ENCODE results near the gene SBNO2.

Gene SBNO2

DNA sequence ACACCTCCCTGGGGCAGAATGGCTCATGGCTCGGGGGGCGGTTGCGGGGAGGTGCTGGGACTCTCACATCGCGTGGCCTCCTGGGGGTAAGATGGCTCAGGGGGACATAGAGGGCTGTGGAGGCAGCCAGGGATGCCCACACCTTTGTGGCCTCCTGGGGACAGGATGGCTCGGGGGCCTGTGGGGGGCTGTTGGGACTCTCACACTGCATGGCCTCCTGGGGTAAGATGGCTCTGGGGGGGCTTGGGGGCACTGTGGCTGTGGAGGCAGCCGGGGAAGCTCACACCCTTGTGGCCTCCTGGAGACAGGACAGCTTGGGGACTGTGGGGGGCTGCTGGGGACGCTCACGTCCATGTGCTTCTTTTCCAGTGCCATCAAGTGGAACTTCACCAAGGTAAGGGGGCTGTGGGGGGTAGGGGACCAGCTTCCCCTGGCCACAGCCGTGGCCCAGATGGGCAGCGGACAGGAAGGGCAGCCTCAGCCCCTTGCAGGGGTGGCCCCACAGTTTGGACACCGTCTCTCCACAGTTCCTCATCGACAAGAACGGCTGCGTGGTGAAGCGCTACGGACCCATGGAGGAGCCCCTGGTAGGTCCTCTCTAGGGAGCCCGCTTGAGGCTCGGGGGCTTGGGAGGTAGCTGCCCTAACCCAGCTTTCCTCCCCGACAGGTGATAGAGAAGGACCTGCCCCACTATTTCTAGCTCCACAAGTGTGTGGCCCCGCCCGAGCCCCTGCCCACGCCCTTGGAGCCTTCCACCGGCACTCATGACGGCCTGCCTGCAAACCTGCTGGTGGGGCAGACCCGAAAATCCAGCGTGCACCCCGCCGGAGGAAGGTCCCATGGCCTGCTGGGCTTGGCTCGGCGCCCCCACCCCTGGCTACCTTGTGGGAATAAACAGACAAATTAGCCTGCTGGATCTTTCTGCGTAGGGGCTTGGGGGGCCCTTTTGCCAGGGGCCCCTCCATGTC, 67.9 kb downstream of the SBNO2 start:
- DNase-seq (ENCODE audit: low read depth): no peak

- DNase-seq (ENCODE audit: low read depth): no peak
Measured at GRCh38 chr19:1105008-1105872, 68.8 kb downstream of the SBNO2 start.

- peak; percentile 67 for DNase-seq (ENCODE audit: low read depth)
Measured at GRCh38 chr19:1104311-1105007, 69.6 kb downstream of the SBNO2 start.

- peak; percentile 99 for DNase-seq (ENCODE audit: low read depth)
Measured at GRCh38 chr19:1103708-1104310, 70.3 kb downstream of the SBNO2 start, which contains the start of gene GPX4. Gene GPX4 (plus strand): TSS chr19:1103994. CDS start chr19:1104044, 50 bp downstream.

GRCh38 chr19:1103132-1103707, 70.8 kb downstream of the SBNO2 start:
- no peak for DNase-seq (ENCODE audit: low read depth)

DNA sequence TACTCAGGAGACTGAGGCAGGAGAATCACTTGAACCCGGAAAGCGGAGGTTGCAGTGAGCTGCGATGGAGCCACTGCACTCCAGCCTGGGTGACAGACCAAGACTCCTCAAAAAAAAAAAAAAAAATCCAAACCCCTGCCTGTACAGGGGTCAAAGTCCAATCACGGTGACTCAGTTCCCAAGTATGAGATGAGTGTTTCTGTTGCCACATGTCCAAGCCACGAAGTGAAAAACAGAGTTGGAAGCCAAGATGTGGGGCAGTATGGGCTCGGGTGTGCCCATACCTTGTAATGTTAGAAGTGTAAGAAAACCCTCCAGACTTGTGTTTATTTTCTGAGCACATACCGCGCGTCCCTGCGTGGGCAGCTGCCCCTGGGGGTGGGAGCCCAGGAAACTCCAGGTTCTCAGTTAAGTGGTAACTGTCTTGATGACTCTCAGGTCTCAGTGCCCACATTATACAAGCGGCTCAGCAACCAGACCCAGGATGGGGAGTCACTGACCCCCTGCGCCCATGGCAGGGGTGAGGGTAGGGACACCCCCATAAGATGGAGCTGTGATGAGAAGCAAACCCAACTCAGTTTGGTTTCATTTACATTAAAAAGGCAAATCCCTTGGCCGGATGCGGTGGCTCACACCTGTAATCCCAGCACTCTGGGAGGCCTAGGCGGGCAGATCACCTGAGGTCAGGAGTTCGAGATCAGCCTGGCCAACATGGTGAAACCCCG, 71.5 kb downstream of the SBNO2 start:
- no peak for DNase-seq (ENCODE audit: low read depth)

DNA sequence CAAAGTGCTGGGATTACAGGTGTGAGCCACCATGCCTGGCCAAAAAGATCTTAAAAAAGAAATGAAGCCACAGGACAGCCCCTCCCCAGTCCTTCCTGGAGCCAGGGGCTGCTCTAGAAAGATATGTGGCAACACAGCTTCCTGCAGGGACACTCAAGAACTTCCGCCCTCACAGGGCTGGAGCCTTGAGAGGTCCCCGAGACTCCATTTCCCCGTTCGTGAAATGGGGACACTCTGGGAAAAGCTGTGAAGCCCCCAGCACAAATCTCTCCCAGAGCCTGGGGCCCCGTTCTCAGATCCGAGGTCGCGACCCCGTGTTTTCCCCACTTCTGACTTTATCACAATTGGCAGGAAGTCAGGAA, 72.8 kb downstream of the SBNO2 start:
- DNase-seq (ENCODE audit: low read depth): no peak

DNA sequence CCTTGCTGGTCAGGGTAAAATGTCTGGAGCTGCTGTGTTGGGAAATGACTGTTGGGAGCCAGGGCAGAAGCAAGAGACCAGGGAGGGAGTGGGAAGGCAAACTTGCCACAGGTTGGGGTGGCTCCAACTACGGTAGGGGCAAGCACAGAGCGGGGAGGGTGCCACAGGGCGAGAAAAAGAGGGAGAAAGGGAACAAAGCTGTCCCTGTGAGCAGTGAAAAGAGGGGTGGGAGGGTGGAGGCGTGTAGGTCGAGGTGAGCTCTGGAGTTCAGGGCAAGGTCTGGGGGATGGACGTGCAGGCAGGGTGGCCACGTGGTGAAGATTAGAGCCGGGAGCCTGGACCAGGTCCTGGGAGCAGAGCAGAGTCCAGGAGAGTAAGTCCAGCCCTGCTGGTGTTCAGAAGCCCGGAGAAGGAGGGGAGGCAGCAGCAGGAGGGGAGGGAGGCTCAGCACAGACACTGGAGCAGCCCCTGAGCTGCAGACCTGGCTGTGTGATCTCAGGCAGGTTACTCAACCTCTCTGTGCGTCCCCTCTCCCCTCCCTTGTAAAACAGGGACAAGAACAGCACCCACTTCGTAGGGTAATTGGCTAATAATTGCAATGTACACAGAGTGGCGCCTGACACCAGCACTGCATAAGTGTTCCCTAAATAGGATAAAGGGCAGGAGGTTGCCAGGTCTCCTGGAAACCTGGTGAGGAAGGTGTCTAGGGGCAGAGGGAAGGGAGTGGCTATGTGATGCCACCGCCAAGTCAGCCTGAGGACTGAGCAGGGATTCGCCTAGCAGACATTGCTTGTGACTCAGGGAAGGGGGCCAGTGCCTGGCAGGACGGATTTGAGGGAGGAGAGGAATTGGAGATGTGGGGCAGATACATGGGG, 75.7 kb downstream of the SBNO2 start:
- no peak for DNase-seq (ENCODE audit: low read depth)

- no peak for DNase-seq (ENCODE audit: low read depth)
Measured at GRCh38 chr19:1097810-1098176, 76.3 kb downstream of the SBNO2 start.

DNA sequence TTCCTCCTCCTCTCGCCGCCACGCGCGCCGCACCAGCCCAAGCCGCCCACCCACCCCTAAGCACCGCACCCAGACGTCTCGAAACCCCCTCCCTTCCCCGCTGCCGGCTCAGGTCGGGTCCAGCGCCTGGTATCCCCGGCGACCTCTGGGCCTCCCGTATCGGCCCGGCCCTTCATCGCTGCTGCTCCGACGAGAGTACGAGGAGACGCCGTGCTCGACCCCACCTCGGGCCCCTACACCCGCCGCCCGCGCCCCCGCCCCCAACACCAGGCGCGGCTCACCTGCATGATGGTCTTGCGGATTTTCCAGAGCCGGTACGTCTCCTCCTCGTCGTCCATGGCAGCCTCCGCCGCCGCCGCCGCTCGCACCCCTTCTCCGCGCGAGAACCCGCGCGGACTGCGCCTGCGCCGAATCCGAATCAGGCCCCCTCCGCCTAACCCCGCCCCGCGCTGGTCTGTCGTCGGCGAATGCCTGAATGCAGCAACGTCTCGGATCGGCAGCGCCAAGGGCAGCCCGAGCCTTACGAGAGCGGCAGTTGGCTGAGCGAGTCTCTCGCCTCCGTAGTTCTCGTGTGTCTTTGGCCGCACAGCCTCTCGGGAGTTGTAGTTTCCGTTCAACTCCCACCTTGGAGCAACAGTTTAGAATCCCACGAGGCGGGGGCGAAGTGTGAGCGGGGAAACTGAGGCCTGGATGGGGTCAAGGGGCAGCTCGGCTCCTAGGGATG, 78.9 kb downstream of the SBNO2 start, which contains the start of gene POLR2E:
TSS of gene POLR2E (minus strand) at position 398 of the 724 bp plus-strand sequence. CDS start at position 338, 60 bp downstream.
- peak; percentile 98 for DNase-seq (ENCODE audit: low read depth)

DNA sequence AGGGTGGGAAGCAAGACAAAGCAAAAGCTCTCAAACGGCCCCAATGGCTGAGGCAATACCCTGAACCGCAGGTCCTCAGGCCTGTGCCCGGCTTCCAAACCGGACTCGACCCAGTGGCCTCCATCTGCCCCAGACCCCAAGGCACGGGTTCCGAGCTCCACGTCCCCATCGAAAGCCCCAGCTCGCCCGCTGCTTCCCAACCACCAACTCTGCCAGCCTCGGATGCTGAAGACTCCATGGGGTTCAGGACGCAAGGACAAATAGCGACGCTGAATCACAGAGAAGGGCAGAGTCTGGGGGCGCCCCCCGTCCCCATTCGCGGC, 79.5 kb downstream of the SBNO2 start:
- DNase-seq (ENCODE audit: low read depth): no peak

DNA sequence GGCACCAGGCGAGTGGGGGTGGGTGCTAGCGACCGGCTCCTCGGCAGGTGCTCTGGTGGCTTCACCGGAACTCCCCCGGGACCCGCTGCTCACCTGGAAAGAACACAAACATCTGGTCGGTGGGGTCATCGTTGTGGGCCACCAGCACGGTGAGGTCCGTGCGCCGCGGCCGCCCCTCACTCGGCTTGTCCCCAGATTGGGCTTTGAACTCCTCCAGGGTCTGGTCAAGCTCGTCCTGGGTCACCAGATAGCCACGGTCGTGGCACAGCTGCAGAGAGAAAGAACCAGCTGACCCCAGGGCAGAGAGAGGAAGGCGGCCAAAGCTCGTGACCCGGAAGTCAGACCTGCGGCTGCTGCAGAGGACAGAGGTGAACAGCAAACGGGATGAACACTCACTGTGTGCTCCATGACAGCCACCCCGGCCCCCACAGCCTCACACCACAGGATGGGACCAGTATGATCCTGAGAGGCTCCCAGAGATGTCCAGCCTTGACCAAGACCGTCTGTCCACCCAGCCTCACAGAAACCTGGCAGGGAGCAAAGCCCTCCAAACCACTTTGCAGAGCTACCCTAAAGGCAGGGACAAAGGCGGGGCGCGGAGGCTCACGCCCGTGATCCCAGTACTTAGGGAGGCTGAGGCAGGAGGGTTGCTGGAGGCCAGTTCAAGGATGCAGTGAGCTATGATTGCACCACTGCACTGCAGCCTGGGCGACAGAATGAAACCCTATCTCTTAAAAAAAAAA, 80.1 kb downstream of the SBNO2 start:
- no peak for DNase-seq (ENCODE audit: low read depth)

GRCh38 chr19:1093330-1093729, 80.7 kb downstream of the SBNO2 start:
- no peak for DNase-seq (ENCODE audit: low read depth)

DNA sequence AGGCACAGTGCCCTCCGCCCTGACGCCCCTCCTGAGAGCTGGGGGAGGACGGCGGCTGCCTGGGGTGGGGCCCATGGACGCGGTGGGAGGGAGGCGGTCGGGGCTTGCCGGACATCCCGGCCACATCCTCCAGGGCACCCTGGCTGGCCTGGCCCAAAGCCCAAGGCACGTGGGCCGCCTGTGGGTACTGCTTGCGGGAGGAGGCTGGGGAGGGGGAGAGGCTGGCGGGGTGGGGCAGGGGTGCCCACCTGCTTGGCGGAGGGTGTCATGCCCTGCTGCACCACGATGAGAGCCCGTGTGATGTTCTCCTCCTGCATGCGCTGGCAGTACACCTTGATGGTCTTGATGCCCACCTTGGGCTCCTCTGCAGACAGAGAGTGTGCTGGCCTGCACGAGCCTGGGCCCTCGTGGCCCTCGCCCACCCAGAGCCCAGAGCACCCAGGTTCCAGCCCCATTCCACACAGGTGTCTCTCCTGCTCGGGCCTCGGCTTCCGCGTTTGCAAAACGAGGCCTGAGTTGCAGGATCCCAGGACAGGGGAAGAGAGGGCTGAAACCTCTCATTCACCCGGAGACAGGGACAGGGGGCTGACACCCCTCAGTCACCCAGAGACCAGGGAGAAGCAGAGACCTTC, 82.4 kb downstream of the SBNO2 start:
- no peak for DNase-seq (ENCODE audit: low read depth)

GRCh38 chr19:1090731-1091543, 83.1 kb downstream of the SBNO2 start:
- DNase-seq (ENCODE audit: low read depth): no peak

- no peak for DNase-seq (ENCODE audit: low read depth)
Measured at GRCh38 chr19:1089891-1090290, 84.2 kb downstream of the SBNO2 start.
